Heart right ventricle (tissue), 16 donors: ENCODE results near the gene MST1R. TPM values are rescaled to one million over a fixed set of nuclear protein-coding genes. Genes with fewer than 3 reads are reported as not detected.

ENCODE experiments used
- ATAC-seq, 8 donors: fragments of 200-7000 bp; cut with Tn5 transposase; one replicate each; pipeline ENCODE4 v1.9.1; 2020; ENCODE audit warnings: mild to moderate bottlenecking in 8 of 8, moderate library complexity in 8 of 8, moderate number of reproducible peaks in 1 of 8
- DNase-seq, 2 donors: peaks; one replicate each; pipeline ENCODE4 v3.0.0-alpha.2; 2020
- H3K27ac ChIP-seq, 10 donors: fragments of 200-600 bp; sonication (generic) in 2 of 10; one replicate each; pipeline versions ENCODE4 v1.5.0 to v1.8.0; 2020 to 2022; ENCODE audit warnings: mild to moderate bottlenecking in 3 of 10
- H3K27me3 ChIP-seq, 7 donors: fragments of 200-600 bp; one replicate each; pipeline ENCODE4 v1.8.0; 2021 to 2022; ENCODE audit warnings: mild to moderate bottlenecking in 2 of 7
- H3K36me3 ChIP-seq, 9 donors: fragments of 200-600 bp; sonication (generic) in 1 of 9; one replicate each; pipeline versions ENCODE4 v1.5.0 to v1.8.0; 2020 to 2022; ENCODE audit warnings: mild to moderate bottlenecking in 2 of 9
- H3K4me1 ChIP-seq, 9 donors: fragments of 200-600 bp; sonication (generic) in 1 of 9; one replicate each; pipeline versions ENCODE4 v1.5.0 to v1.8.0; 2020 to 2022; ENCODE audit warnings: mild to moderate bottlenecking in 4 of 9
- H3K4me3 ChIP-seq, 10 donors: fragments of 200-600 bp; sonication (generic) in 2 of 10; one replicate each; pipeline versions ENCODE4 v1.5.0 to v1.8.0; 2020 to 2022; ENCODE audit warnings: mild to moderate bottlenecking in 7 of 10, moderate library complexity in 2 of 10
- H3K9me3 ChIP-seq, 11 donors: fragments of 200-600 bp in 10 of 11; sonication (generic) in 2 of 11; one replicate each; pipeline versions ENCODE4 v1.5.0 to v1.8.0; 2013 to 2022; ENCODE audit warnings: mild to moderate bottlenecking in 2 of 11, control low read depth in 1 of 11, moderate library complexity in 1 of 11
- WGBS, 2 donors: extraction: QIAGEN DNeasy Blood & Tissue Kit; methylation state at CpG; one replicate each; pipeline ENCODE4 v1.1.7; 2013; ENCODE audit warnings: inconsistent platforms in 1 of 2; 5-methylcytosine and 5-hydroxymethylcytosine counted together
- intact Hi-C, 10 donors: fragments of 100-400 bp; cut with DNase I; formaldehyde crosslinking; loops; one replicate each; pipeline versions ENCODE4 v1.11.1 to v1.14.2; 2022
- polyA plus RNA-seq, 2 donors: library from polyadenylated mRNA; stranded (reverse); fragments of 200-250 nt; gene quantifications; one replicate each; pipeline ENCODE4 v1.2.3, GENCODE V29; 2013
- total RNA-seq, 10 donors: library from RNA; stranded (reverse); fragmentation: NEBNext Ultra II Directional in 3 of 10; extraction: Animal tissue kit (Norgen Biotek cat#: 25700) in 3 of 10; gene quantifications; one replicate each; pipeline versions ENCODE4 v1.2.1 to v1.2.4, GENCODE V29; 2021 to 2023
- TF ChIP-seq, protein P1 (sequence below), 9 donors: fragments of 200-600 bp; sonication (generic) in 2 of 9; IDR thresholded peaks; one replicate each; pipeline versions ENCODE4 v1.5.0 to v1.8.0; 2021 to 2022; ENCODE audit warnings: antibody characterized with exemption in 9 of 9, mild to moderate bottlenecking in 5 of 9, moderate library complexity in 1 of 9
- donor health status: Arrhythmogenic right ventricular cardiomyopathy.
- donor health status: ischemic (EF 13 %, LVEDD 7.1; RV severe dilation, severe dysfunction).
- donor health status: healthy with polysubstance abuse.
- donor health status: DM: no; HTN: yes; CAD: no.
- donor health status: DM: no; HTN: no; CAD: no.
- donor health status: ischemic (EF 25% LVEDD 6.9; RV normal size, moderate dysfunction).
- donor health status: ischemic (EF 25% LVEDD 5.7; RV mildly dilated, moderate dysfunction).
- donor health status: healthy.
- donor health status: DM: yes; HTN: yes; CAD: no.
- donor health status: Ischemic cardiomyopathy.
- donor health status: ischemic (EF 35%, LVEDD 5.7; RV mildly dilated, moderate dysfunction).
- donor health status: nonischemic (EF 11% LVEDD 7.7; RV severe dilation, severe dysfunction).
- donor health status: DM: yes; HTN: yes; CAD: no.
- donor health status: PGD.
- donor health status: ischemic (EF 29% LVEDD 5.4; RV normal size, mild dysfunction).
- donor health status: nonischemic (EF 23%, LVEDD 6.1; RV moderate dilation, normal function).

MST1R gene
- total and polyA plus RNA-seq, 12 donors = 0.53 to 7.1 (median 1.7) TPM

DNA sequence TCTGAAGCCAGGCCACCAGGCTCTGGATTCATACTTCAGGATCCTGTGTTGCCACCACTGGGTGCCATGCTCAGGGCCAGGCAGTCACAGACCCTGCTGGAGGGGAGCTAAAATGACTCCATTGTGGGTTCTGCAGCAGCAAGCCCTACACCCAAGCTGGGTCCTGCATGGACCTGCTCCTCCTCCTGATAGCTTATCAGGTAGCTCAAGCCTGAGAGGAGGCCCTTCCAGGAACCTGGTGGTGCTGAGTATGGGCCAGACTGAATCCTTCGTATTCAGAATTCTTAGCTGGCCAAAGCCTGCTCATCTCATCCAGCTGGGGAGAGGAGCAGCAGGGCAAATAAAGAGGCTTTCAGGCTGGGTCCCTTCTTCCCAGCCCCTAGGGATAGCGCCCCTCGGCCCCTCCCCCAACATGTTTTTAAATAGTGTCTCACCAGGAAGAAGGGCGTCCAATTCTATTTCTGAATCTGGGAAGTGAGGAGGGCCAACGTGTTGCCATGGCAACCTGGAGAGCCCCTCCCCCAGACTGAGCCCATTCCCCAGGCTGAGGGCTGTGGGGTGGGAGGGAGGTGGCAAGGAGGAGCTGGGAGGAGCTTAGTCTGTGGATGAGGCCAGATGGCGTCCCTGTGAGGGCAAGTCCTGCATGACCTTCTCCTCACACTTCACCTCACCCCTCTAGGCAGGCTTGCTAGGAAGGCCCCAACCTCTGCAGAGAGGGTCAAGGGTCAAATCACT lies 22.9 kb downstream of the MST1R start:
- H3K27me3 ChIP-seq = no peaks in the 10 kb centered on the region
- H3K9me3 ChIP-seq = no peaks in the 10 kb centered on the region
- H3K4me1 ChIP-seq = peaks cover 10 to 34% (median 24%) of the 10 kb centered on the region in 9 donors
- peak overlapping the region in 6 of 10 donors; percentile 54 to 87 (median 76) for H3K27ac ChIP-seq
- TF ChIP-seq, protein P1, sequence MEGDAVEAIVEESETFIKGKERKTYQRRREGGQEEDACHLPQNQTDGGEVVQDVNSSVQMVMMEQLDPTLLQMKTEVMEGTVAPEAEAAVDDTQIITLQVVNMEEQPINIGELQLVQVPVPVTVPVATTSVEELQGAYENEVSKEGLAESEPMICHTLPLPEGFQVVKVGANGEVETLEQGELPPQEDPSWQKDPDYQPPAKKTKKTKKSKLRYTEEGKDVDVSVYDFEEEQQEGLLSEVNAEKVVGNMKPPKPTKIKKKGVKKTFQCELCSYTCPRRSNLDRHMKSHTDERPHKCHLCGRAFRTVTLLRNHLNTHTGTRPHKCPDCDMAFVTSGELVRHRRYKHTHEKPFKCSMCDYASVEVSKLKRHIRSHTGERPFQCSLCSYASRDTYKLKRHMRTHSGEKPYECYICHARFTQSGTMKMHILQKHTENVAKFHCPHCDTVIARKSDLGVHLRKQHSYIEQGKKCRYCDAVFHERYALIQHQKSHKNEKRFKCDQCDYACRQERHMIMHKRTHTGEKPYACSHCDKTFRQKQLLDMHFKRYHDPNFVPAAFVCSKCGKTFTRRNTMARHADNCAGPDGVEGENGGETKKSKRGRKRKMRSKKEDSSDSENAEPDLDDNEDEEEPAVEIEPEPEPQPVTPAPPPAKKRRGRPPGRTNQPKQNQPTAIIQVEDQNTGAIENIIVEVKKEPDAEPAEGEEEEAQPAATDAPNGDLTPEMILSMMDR (IDR thresholded peaks at IDR 0.05) = no peak
- H3K4me3 ChIP-seq = no peak overlapping the region
- ATAC-seq (peak in 1 of 8 donors; percentile 35), DNase-seq (no peak)
- 34 to 38% methylated on average over 6 of the region's 6 CpGs for WGBS, 2 donors
- intact Hi-C loops = no loop called here
- H3K36me3 ChIP-seq = no peaks in the 10 kb centered on the region

DNA sequence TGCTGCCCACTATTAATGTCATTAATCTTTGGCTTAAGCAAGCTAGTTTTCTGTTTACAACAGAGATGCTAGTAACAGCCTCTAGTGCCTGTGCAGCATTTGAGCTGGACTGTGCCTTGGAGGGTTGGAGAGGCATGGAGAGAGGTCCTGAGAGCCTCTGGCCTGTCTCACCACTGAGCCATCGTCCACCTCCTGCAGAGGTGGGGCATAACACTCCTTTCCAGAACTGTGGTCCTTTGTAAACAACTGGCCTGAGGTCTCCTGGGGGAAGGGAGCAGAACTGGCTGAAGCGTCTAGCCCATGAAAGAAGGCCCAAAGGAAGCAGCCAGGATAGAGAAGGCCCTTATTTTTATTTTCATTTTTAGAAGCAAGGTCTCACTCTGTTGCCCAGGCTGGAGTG lies 24.0 kb downstream of the MST1R start:
- H3K4me3 ChIP-seq = no peak overlapping the region
- H3K27me3 ChIP-seq = no peaks in the 10 kb centered on the region
- peaks cover 10 to 34% (median 24%) of the 10 kb centered on the region in 9 donors for H3K4me1 ChIP-seq
- TF ChIP-seq, protein P1 (IDR thresholded peaks at IDR 0.05) = no peak
- ATAC-seq = no peak
- H3K36me3 ChIP-seq = no peaks in the 10 kb centered on the region
- intact Hi-C loops = no loop called here
- WGBS, 2 donors = 42 to 47% methylated on average over 2 of the region's 2 CpGs
- DNase-seq = no peak
- no peaks in the 10 kb centered on the region for H3K9me3 ChIP-seq
- no peak overlapping the region for H3K27ac ChIP-seq

DNA sequence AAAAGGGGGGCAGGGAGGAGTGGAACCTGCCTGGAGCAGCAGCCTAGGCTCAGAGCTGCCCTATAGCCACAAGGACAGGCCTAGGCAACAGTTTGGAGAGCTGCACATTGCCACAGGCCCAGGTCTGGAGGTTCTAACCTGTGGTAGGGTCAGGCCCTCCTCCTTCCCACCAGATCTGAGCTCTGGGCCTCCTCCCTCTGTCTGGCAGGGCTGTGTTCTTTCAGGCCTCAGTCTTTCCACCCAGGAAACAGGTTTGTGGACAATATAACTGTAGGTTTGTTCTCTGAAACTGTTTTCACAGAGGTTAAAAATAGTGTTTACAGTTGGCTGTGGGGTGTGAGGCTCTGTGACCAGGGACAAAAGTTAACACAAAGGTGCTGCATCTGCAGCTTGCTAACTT lies 25.0 kb downstream of the MST1R start:
- ATAC-seq (no peak), DNase-seq (no peak)
- Histone ChIP-seq H3K36me3 (no peaks in the 10 kb centered on the region), H3K27ac (no peak overlapping the region), H3K9me3 (no peaks in the 10 kb centered on the region), H3K4me1 (peaks cover 10 to 34% (median 24%) of the 10 kb centered on the region in 9 donors), H3K4me3 (no peak overlapping the region), H3K27me3 (no peaks in the 10 kb centered on the region)
- TF ChIP-seq, protein P1 (IDR thresholded peaks at IDR 0.05) = no peak
- intact Hi-C loops = no loop called here

DNA sequence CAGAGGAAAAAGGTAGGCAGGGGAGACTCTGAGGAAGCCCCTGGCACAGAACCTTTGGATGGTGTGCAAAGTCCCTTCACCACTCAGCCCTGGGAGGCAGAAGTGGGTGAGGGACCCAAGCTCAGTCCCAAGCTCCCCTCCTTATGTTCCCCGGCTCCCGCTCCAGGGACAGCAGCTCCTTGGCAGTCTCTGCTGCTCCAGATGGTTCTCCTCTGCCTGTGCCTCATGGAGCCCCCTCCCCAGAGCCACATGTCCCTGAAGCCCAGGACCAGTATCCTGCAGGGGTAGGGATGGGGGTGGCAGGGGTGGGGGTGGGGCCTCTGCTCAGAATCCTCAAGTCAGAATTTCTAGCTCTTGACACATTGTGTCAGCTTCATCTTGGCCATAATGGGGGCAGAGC lies 26.0 kb downstream of the MST1R start:
- H3K27ac ChIP-seq = no peak overlapping the region
- H3K4me3 ChIP-seq = no peak overlapping the region
- no peaks in the 10 kb centered on the region for H3K36me3 ChIP-seq
- H3K4me1 ChIP-seq = peaks cover 10 to 32% (median 24%) of the 10 kb centered on the region in 9 donors
- TF ChIP-seq, protein P1 (IDR thresholded peaks at IDR 0.05) = no peak
- intact Hi-C loops = no loop called here
- no peaks in the 10 kb centered on the region for H3K27me3 ChIP-seq
- WGBS, 2 donors = 69 to 74% methylated on average over 2 of the region's 2 CpGs
- DNase-seq = no peak
- H3K9me3 ChIP-seq = no peaks in the 10 kb centered on the region
- no peak for ATAC-seq
